ENCODE data around the gene TEAD2.

TEAD2 gene

GRCh38 chr19:49355909-49356353 lies 6.3 kb downstream of the TEAD2 start:
- Histone ChIP-seq H3K4me1 (ENCODE audit: insufficient read depth, low read length, severe bottlenecking) (peaks cover 27% of the 10 kb centered on the region), H3K79me2 (ENCODE audit: insufficient read depth, low read length) (no peaks in the 10 kb centered on the region), H4K20me1 (ENCODE audit: insufficient read depth, low read length) (no peaks in the 10 kb centered on the region), H3K4me2 (ENCODE audit: low read length) (no peak overlapping the region), H3K27ac (ENCODE audit: low read depth, low read length, poor library complexity, severe bottlenecking) (no peak overlapping the region), H3K9ac (ENCODE audit: low read length) (no peak overlapping the region), H3F3A (ENCODE audit: insufficient read depth, low read length) (no peaks in the 10 kb centered on the region), H3K9me2 (ENCODE audit: low read depth, low read length) (no peaks in the 10 kb centered on the region), H3K27me3 (ENCODE audit: insufficient read depth, low read length) (peaks cover 8% of the 10 kb centered on the region; the same call in 1 of the 2 replicates), H2AFZ (ENCODE audit: low read length) (no peak overlapping the region), H3K9me3 (ENCODE audit: low read length) (no peaks in the 10 kb centered on the region), H3K4me3 (ENCODE audit: low read depth, low read length, poor library complexity, severe bottlenecking) (no peak overlapping the region), H3K36me3 (ENCODE audit: insufficient read depth, low read length) (no peaks in the 10 kb centered on the region)
- TF ChIP-seq EZH2 (IDR thresholded peaks at IDR 0.05; ENCODE audit: borderline replicate concordance, low read length) (no peak), CTCF (IDR thresholded peaks at IDR 0.05; ENCODE audit: low read length) (no peak)

- Histone ChIP-seq H3K27ac (ENCODE audit: low read depth, low read length, poor library complexity, severe bottlenecking) (no peak overlapping the region), H3K9ac (ENCODE audit: low read length) (no peak overlapping the region), H3K9me2 (ENCODE audit: low read depth, low read length) (no peaks in the 10 kb centered on the region), H3F3A (ENCODE audit: insufficient read depth, low read length) (no peaks in the 10 kb centered on the region), H3K4me1 (ENCODE audit: insufficient read depth, low read length, severe bottlenecking) (peaks cover 16% of the 10 kb centered on the region), H3K27me3 (ENCODE audit: insufficient read depth, low read length) (no peaks in the 10 kb centered on the region), H3K79me2 (ENCODE audit: insufficient read depth, low read length) (no peaks in the 10 kb centered on the region), H3K9me3 (ENCODE audit: low read length) (no peaks in the 10 kb centered on the region), H3K36me3 (ENCODE audit: insufficient read depth, low read length) (no peaks in the 10 kb centered on the region; the same call in 1 of the 2 replicates), H2AFZ (ENCODE audit: low read length) (no peak overlapping the region), H4K20me1 (ENCODE audit: insufficient read depth, low read length) (no peaks in the 10 kb centered on the region), H3K4me3 (ENCODE audit: low read depth, low read length, poor library complexity, severe bottlenecking) (no peak overlapping the region), H3K4me2 (ENCODE audit: low read length) (no peak overlapping the region)
- TF ChIP-seq CTCF (IDR thresholded peaks at IDR 0.05; ENCODE audit: low read length) (no peak), EZH2 (IDR thresholded peaks at IDR 0.05; ENCODE audit: borderline replicate concordance, low read length) (no peak)
Measured at GRCh38 chr19:49349567-49349966, 12.6 kb downstream of the TEAD2 start.

- H3K9me3 ChIP-seq (ENCODE audit: low read length), result no peaks in the 10 kb centered on the region
- peaks cover 15% of the 10 kb centered on the region for H3K4me1 ChIP-seq (ENCODE audit: insufficient read depth, low read length, severe bottlenecking)
- H2AFZ ChIP-seq (ENCODE audit: low read length), result no peak overlapping the region; the same call in 1 of the 2 replicates
- no peaks in the 10 kb centered on the region for H3F3A ChIP-seq (ENCODE audit: insufficient read depth, low read length)
- no peaks in the 10 kb centered on the region for H3K79me2 ChIP-seq (ENCODE audit: insufficient read depth, low read length)
- H3K9ac ChIP-seq (ENCODE audit: low read length), result no peak overlapping the region
- H3K27ac ChIP-seq (ENCODE audit: low read depth, low read length, poor library complexity, severe bottlenecking), result peak overlapping the region; percentile 50
- H3K4me3 ChIP-seq (ENCODE audit: low read depth, low read length, poor library complexity, severe bottlenecking), result no peak overlapping the region
- no peaks in the 10 kb centered on the region for H4K20me1 ChIP-seq (ENCODE audit: insufficient read depth, low read length)
- H3K36me3 ChIP-seq (ENCODE audit: insufficient read depth, low read length), result no peaks in the 10 kb centered on the region; the same call in 1 of the 2 replicates
- H3K4me2 ChIP-seq (ENCODE audit: low read length), result peak overlapping the region; percentile 24; the same call in 1 of the 2 replicates
- no peaks in the 10 kb centered on the region for H3K9me2 ChIP-seq (ENCODE audit: low read depth, low read length)
- TF ChIP-seq CTCF (IDR thresholded peaks at IDR 0.05; ENCODE audit: low read length) (no peak), EZH2 (IDR thresholded peaks at IDR 0.05; ENCODE audit: borderline replicate concordance, low read length) (no peak)
- no peaks in the 10 kb centered on the region for H3K27me3 ChIP-seq (ENCODE audit: insufficient read depth, low read length)
Measured at GRCh38 chr19:49348305-49349189, 13.7 kb downstream of the TEAD2 start.
